Left forelimb (tissue), 1 donor: ENCODE data around the gene KCNQ1.

ENCODE experiments used
- DNase-seq: peaks from one replicate; pipeline ENCODE4 v3.0.0-alpha.2; 2018; ENCODE audit warnings: low spot score

Gene KCNQ1

GRCh38 chr11:2732940-2733628, 288.3 kb downstream of the KCNQ1 start:
- DNase-seq: no peak

GRCh38 chr11:2734181-2735052, 289.6 kb downstream of the KCNQ1 start:
- no peak for DNase-seq

GRCh38 chr11:2735053-2735589, 290.3 kb downstream of the KCNQ1 start:
- DNase-seq: no peak

- no peak for DNase-seq
These were observed 291.9 kb downstream of the KCNQ1 start for GRCh38 chr11:2736577-2737225.

- no peak for DNase-seq
These were observed 292.4 kb downstream of the KCNQ1 start for GRCh38 chr11:2737226-2737590.

- DNase-seq: no peak
These were observed 293.1 kb downstream of the KCNQ1 start for GRCh38 chr11:2737866-2738265.

GRCh38 chr11:2738551-2739431, 294.0 kb downstream of the KCNQ1 start:
- DNase-seq: no peak

- DNase-seq: no peak
These were observed 294.9 kb downstream of the KCNQ1 start for GRCh38 chr11:2739531-2740274.

- no peak for DNase-seq
These were observed 295.6 kb downstream of the KCNQ1 start for GRCh38 chr11:2740275-2740940.

GRCh38 chr11:2741006-2741376, 296.2 kb downstream of the KCNQ1 start:
- DNase-seq: no peak

- no peak for DNase-seq
These were observed 296.7 kb downstream of the KCNQ1 start for GRCh38 chr11:2741377-2742131.

- no peak for DNase-seq
These were observed 297.4 kb downstream of the KCNQ1 start for GRCh38 chr11:2742201-2742600.

GRCh38 chr11:2742611-2743426, 298.0 kb downstream of the KCNQ1 start:
- DNase-seq: no peak

- no peak for DNase-seq
These were observed 298.8 kb downstream of the KCNQ1 start for GRCh38 chr11:2743427-2744110.

GRCh38 chr11:2744166-2744565, 299.4 kb downstream of the KCNQ1 start:
- no peak for DNase-seq

GRCh38 chr11:2745511-2745910, 300.7 kb downstream of the KCNQ1 start:
- no peak for DNase-seq

- no peak for DNase-seq
These were observed 301.8 kb downstream of the KCNQ1 start for GRCh38 chr11:2746401-2747247.
